Sigmoid colon (tissue), 7 donors: ENCODE data around the gene XBP1. TPM values are rescaled to one million over a fixed set of nuclear protein-coding genes. Genes with fewer than 3 reads are reported as not detected.

Experiments used
- DNase-seq: peaks from one replicate; pipeline ENCODE4 v3.0.0-alpha.2; 2019
- H3K27ac ChIP-seq, 4 donors: fragments of 200-600 bp; sonication (generic); one replicate each; pipeline ENCODE4 v1.5.1; 2016 to 2019; ENCODE audit warnings: mild to moderate bottlenecking in 1 of 4
- H3K27me3 ChIP-seq, 3 donors: fragments of 200-600 bp; sonication (generic); one replicate each; pipeline ENCODE4 v1.5.1; 2019; ENCODE audit warnings: mild to moderate bottlenecking in 1 of 3
- H3K36me3 ChIP-seq, 4 donors: fragments of 200-600 bp; sonication (generic); one replicate each; pipeline ENCODE4 v1.5.1; 2016 to 2019
- H3K4me1 ChIP-seq, 4 donors: fragments of 200-600 bp; sonication (generic); one replicate each; pipeline ENCODE4 v1.5.1; 2017 to 2019
- H3K4me3 ChIP-seq, 4 donors: fragments of 200-600 bp; sonication (generic); one replicate each; pipeline ENCODE4 v1.5.1; 2017 to 2019; ENCODE audit warnings: mild to moderate bottlenecking in 2 of 4, moderate library complexity in 1 of 4
- H3K9me3 ChIP-seq, 4 donors: fragments of 200-600 bp in 3 of 4; sonication (generic) in 3 of 4; one replicate each; pipeline versions ENCODE4 v1.5.1 to v1.6.1; 2013 to 2019
- CTCF ChIP-seq, 4 experiments: fragments of 450-650 bp in 3 of 4; fragments of 200-600 bp in 1 of 4; IDR thresholded peaks; one replicate each; pipeline ENCODE4 v1.5.1; 2016 to 2019; ENCODE audit warnings: antibody characterized with exemption in 4 of 4, mild to moderate bottlenecking in 3 of 4, moderate library complexity in 2 of 4
- EP300 ChIP-seq, 4 donors: sonication (generic); formaldehyde crosslinking; IDR thresholded peaks; one replicate each; pipeline ENCODE4 v1.6.1; 2017; ENCODE audit warnings: antibody characterized with exemption in 4 of 4
- POLR2A ChIP-seq, 2 donors: fragments of 450-650 bp; IDR thresholded peaks; one replicate each; pipeline ENCODE4 v1.6.1; 2016; ENCODE audit warnings: antibody characterized with exemption in 2 of 2, mild to moderate bottlenecking in 2 of 2, moderate library complexity in 2 of 2
- POLR2AphosphoS5 ChIP-seq, 4 donors: sonication (generic); formaldehyde crosslinking; IDR thresholded peaks; one replicate each; pipeline ENCODE4 v1.6.1; 2017; ENCODE audit warnings: antibody characterized with exemption in 4 of 4
- WGBS, 2 donors: extraction: QIAGEN DNeasy Blood & Tissue Kit; methylation state at CpG; one replicate each; pipeline ENCODE4 v1.1.7; 2013; 5-methylcytosine and 5-hydroxymethylcytosine counted together
- intact Hi-C: fragments of 100-400 bp; cut with DNase I; formaldehyde crosslinking; loops from one replicate; pipeline ENCODE4 v1.15.1; 2023
- polyA plus RNA-seq, 3 donors: library from polyadenylated mRNA; stranded (reverse); fragments of 200-250 nt; gene quantifications; one replicate each; pipeline ENCODE4 v1.2.3, GENCODE V29; 2013
- total RNA-seq, 4 donors: library from RNA; depleted of rRNA; stranded (reverse); fragments of >200 nt; gene quantifications; one replicate each; pipeline ENCODE4 v1.1.0, GENCODE V29; 2016
- donor health status: healthy with polysubstance abuse.
- donor health status: Bipolar disorder and iron deficiency.
- donor health status: healthy.

XBP1 gene
- total and polyA plus RNA-seq, 7 donors: 76.7 to 134 (median 106) TPM

GRCh38 chr22:28838971-28839370 is 38.6 kb upstream of the XBP1 start:
- no peak for DNase-seq
- H3K9me3 ChIP-seq: no peaks in the 10 kb centered on the region
- no peaks in the 10 kb centered on the region for H3K36me3 ChIP-seq
- intact Hi-C loops: no loop called here
- H3K4me1 ChIP-seq: no peaks in the 10 kb centered on the region
- H3K4me3 ChIP-seq: no peak overlapping the region
- TF ChIP-seq POLR2A (IDR thresholded peaks at IDR 0.05): no peak
- no peak for TF ChIP-seq EP300 (IDR thresholded peaks at IDR 0.05)
- TF ChIP-seq CTCF (IDR thresholded peaks at IDR 0.05): no peak
- TF ChIP-seq POLR2AphosphoS5 (IDR thresholded peaks at IDR 0.05): no peak
- 81 to 85% methylated on average over 5 of the region's 5 CpGs for whole genome bisulfite sequencing, 2 donors
- H3K27ac ChIP-seq: no peak overlapping the region
- no peaks in the 10 kb centered on the region for H3K27me3 ChIP-seq

GRCh38 chr22:28837640-28838039 is 37.3 kb upstream of the XBP1 start:
- no peak for TF ChIP-seq EP300 (IDR thresholded peaks at IDR 0.05)
- TF ChIP-seq CTCF (IDR thresholded peaks at IDR 0.05): no peak
- no peak for TF ChIP-seq POLR2A (IDR thresholded peaks at IDR 0.05)
- TF ChIP-seq POLR2AphosphoS5 (IDR thresholded peaks at IDR 0.05): no peak
- H3K27me3 ChIP-seq: no peaks in the 10 kb centered on the region
- no peak overlapping the region for H3K27ac ChIP-seq
- no peak overlapping the region for H3K4me3 ChIP-seq
- H3K4me1 ChIP-seq: no peaks in the 10 kb centered on the region
- no peaks in the 10 kb centered on the region for H3K9me3 ChIP-seq
- 89 to 92% methylated on average over 6 of the region's 6 CpGs for WGBS, 2 donors
- DNase-seq: no peak
- intact Hi-C loops: no loop called here
- H3K36me3 ChIP-seq: no peaks in the 10 kb centered on the region

DNA sequence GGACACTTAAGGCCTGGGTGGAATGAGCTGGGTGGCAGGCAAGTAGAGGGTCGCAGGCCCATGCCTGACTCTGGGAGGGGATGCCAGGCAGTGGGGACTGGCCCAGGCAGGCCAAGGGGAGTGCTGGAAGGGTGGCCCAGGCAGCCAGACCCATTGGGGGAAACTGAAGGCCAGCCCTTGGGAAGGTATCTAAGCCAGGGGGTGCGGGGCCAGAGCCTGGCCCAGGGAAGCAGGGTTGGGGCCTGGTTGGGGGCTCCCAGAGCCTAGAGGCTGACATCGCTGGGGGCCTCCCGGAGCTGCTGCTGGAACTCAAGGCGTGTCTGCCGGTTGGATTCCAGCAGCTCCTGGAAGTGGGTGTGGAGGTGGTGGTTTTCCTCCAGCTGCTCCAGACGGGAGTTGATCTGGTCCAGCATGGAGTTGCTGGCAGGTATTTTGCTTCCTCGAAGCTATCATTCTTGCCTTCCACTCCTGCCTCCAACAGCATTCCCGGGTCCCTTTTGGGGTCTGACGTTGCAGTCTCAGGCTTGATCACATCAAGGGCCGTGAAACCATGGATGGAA is 35.3 kb upstream of the XBP1 start:
- no peak overlapping the region for H3K27ac ChIP-seq
- intact Hi-C loops: no loop called here
- no peak for DNase-seq
- no peaks in the 10 kb centered on the region for H3K9me3 ChIP-seq
- TF ChIP-seq EP300 (IDR thresholded peaks at IDR 0.05) (no peak), POLR2AphosphoS5 (IDR thresholded peaks at IDR 0.05) (no peak), POLR2A (IDR thresholded peaks at IDR 0.05) (no peak)
- H3K36me3 ChIP-seq: peaks cover 0 to 7% (median 0%) of the 10 kb centered on the region in 4 donors
- no peaks in the 10 kb centered on the region for H3K4me1 ChIP-seq
- H3K27me3 ChIP-seq: no peaks in the 10 kb centered on the region
- 46 to 84% methylated on average over 11 of the region's 11 CpGs for WGBS, 2 donors
- no peak overlapping the region for H3K4me3 ChIP-seq

- Histone ChIP-seq H3K9me3 (no peaks in the 10 kb centered on the region), H3K4me3 (no peak overlapping the region), H3K27ac (no peak overlapping the region), H3K27me3 (no peaks in the 10 kb centered on the region), H3K36me3 (peaks cover 0 to 7% (median 0%) of the 10 kb centered on the region in 4 donors), H3K4me1 (peaks cover 0 to 12% (median 4%) of the 10 kb centered on the region in 4 donors)
- WGBS, 2 donors: 87 to 91% methylated on average over 3 of the region's 3 CpGs
- TF ChIP-seq EP300 (IDR thresholded peaks at IDR 0.05) (no peak), POLR2AphosphoS5 (IDR thresholded peaks at IDR 0.05) (no peak), POLR2A (IDR thresholded peaks at IDR 0.05) (no peak), CTCF (IDR thresholded peaks at IDR 0.05) (no peak)
- no peak for DNase-seq
- intact Hi-C loops: no loop called here
Observed at GRCh38 chr22:28833276-28833923, 33.0 kb upstream of the XBP1 start.

- Histone ChIP-seq H3K27ac (no peak overlapping the region), H3K36me3 (peaks cover 0 to 7% (median 0%) of the 10 kb centered on the region in 4 donors), H3K4me1 (peaks cover 0 to 12% (median 4%) of the 10 kb centered on the region in 4 donors), H3K4me3 (no peak overlapping the region), H3K27me3 (no peaks in the 10 kb centered on the region), H3K9me3 (no peaks in the 10 kb centered on the region)
- TF ChIP-seq POLR2AphosphoS5 (IDR thresholded peaks at IDR 0.05) (no peak), POLR2A (IDR thresholded peaks at IDR 0.05) (no peak)
- DNase-seq: no peak
- intact Hi-C loops: no loop called here
- WGBS, 2 donors: 95 to 100% methylated on average over 1 of the region's 1 CpG
Observed at GRCh38 chr22:28832731-28833130, 32.4 kb upstream of the XBP1 start.
